Measurements from ENCODE around the gene SHMT2. TPM values are rescaled to one million over a fixed set of nuclear protein-coding genes. Genes with fewer than 3 reads are reported as not detected.

Gene SHMT2
- total RNA-seq, 2 donors from 2014 or later: 76.7 to 134 TPM

DNA sequence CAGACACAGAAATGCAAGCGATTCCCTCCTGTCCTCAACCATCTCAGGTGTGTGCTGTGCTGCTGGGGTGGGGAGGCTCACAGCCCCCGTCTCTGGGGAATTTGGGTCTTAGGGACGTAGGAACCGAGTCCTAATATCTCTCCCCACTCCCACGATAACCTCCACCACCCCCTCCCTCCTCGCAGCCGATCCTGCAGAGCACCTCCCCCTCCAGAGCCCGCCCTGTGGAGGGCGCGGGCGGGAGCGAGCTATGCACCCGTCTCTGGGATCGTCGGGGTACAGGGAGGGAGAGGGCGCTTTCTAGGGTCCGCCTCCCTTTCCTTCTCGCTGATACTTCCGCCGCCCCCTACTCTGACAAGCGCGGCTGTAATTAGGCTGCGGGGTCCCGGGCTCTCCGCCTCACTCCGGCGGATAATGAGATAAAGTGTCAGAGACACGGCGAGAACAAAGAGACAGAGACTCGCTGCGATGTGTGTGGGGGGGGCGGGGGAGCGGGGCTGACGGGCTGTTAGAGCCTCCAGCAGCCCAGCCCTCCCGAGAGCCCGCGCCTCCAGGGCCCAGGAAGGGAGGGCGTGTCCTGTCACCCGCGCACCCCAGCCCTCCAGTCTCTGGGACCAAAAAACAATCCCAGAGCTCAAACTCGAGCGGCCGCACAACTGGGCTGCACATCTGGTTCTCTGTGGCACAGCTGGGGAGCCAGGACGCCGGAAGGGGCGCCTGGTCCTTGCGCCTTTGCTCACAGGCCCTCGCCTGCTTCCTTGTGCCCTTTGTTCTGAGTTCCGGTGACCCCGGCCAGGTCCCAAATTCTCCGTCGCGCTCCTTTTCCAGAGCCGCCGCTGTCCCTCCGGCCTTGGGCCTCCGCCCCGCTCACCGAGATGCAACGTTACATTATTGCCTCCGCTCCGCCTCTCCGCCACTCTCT lies 8.7 kb downstream of the SHMT2 start:
- H3K4me3 Mint-ChIP-seq: peak overlapping the region; percentile 57
- H3K9me3 Mint-ChIP-seq: no peaks in the 10 kb centered on the region
- H3K9ac ChIP-seq (ENCODE audit: extremely low read depth, low read length, poor library complexity, severe bottlenecking): no peak overlapping the region
- peak overlapping the region; percentile 79 for H3K4me3 ChIP-seq (ENCODE audit: low read length)
- H3K36me3 Mint-ChIP-seq (ENCODE audit: low read depth): peaks cover 16% of the 10 kb centered on the region
- WGBS, 2 experiments (ENCODE audit: insufficient coverage in 1 of 2, insufficient read length in 1 of 2): 3 to 5% methylated on average over 24 to 60 of the region's 63 CpGs
- no peaks in the 10 kb centered on the region for H3K9me3 ChIP-seq (ENCODE audit: control insufficient read depth, low read length)
- peaks cover 16% of the 10 kb centered on the region for H3K36me3 ChIP-seq (ENCODE audit: control insufficient read depth, insufficient read depth, low read length)
- H3K4me1 ChIP-seq (ENCODE audit: control insufficient read depth, insufficient read depth, low read length): peaks cover 6% of the 10 kb centered on the region
- peaks cover 25% of the 10 kb centered on the region for H3K4me1 Mint-ChIP-seq
- H3K27me3 ChIP-seq (ENCODE audit: control insufficient read depth, insufficient read depth, low read length, poor library complexity, severe bottlenecking): peaks cover 90% of the 10 kb centered on the region
- no peak overlapping the region for H3K27ac Mint-ChIP-seq
- TF ChIP-seq CTCF (conservative IDR thresholded peaks at IDR 0.05): no peak
- no peak overlapping the region for H3K27ac ChIP-seq (ENCODE audit: low read depth, low read length)
- peaks cover 86% of the 10 kb centered on the region for H3K27me3 Mint-ChIP-seq (ENCODE audit: insufficient read depth)
- DNase-seq: peak; percentile 88

DNA sequence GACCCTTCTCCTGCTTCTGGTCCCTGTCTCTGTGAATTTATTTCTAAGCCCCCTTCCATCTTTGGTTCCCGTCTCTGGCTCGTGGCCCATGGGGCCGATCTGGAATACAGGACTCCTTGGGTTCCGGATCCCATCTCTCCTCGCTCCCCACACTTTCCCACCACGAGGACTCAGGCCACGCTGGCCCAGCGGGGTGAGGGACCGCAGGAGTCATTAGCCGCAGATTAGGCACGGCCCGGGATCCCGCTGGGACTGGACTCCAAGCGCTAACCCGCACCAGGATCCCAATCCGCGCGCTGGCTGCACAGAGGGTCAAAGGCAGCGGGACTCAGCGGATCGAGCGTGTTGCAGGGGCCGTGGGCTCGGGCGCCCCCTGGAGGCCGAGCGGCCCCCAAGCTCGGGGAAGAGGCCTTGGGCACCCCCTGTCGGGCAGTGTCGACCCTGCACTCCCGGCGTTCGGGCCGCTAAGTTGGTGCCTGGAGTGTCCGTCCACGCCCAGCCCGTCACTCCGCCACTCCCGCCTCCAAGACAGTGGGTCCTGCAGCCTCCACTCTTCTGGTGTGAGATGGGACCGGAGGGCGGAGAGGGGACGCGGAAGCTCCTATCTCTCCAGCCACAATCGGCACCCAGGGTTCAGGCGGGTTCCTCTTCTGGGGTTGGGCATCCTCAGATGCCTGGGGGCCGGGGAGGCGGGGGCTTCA lies 9.5 kb downstream of the SHMT2 start:
- H3K4me3 ChIP-seq (ENCODE audit: low read length): peak overlapping the region; percentile 79
- peak overlapping the region; percentile 57 for H3K4me3 Mint-ChIP-seq
- peaks cover 8% of the 10 kb centered on the region for H3K36me3 ChIP-seq (ENCODE audit: control insufficient read depth, insufficient read depth, low read length)
- H3K9ac ChIP-seq (ENCODE audit: extremely low read depth, low read length, poor library complexity, severe bottlenecking): no peak overlapping the region
- peaks cover 93% of the 10 kb centered on the region for H3K27me3 ChIP-seq (ENCODE audit: control insufficient read depth, insufficient read depth, low read length, poor library complexity, severe bottlenecking)
- no peaks in the 10 kb centered on the region for H3K9me3 ChIP-seq (ENCODE audit: control insufficient read depth, low read length)
- peaks cover 30% of the 10 kb centered on the region for H3K4me1 Mint-ChIP-seq
- H3K27ac ChIP-seq (ENCODE audit: low read depth, low read length): peak overlapping the region; percentile 92
- DNase-seq: peak; percentile 98
- peaks cover 8% of the 10 kb centered on the region for H3K36me3 Mint-ChIP-seq (ENCODE audit: low read depth)
- H3K4me1 ChIP-seq (ENCODE audit: control insufficient read depth, insufficient read depth, low read length): peaks cover 6% of the 10 kb centered on the region
- H3K27me3 Mint-ChIP-seq (ENCODE audit: insufficient read depth): peaks cover 90% of the 10 kb centered on the region
- WGBS, 2 experiments (ENCODE audit: insufficient coverage in 1 of 2, insufficient read length in 1 of 2): 0 to 3% methylated on average over 10 to 47 of the region's 47 CpGs
- peak; percentile 100 for TF ChIP-seq CTCF (conservative IDR thresholded peaks at IDR 0.05)
- H3K27ac Mint-ChIP-seq: no peak overlapping the region
- H3K9me3 Mint-ChIP-seq: no peaks in the 10 kb centered on the region

DNA sequence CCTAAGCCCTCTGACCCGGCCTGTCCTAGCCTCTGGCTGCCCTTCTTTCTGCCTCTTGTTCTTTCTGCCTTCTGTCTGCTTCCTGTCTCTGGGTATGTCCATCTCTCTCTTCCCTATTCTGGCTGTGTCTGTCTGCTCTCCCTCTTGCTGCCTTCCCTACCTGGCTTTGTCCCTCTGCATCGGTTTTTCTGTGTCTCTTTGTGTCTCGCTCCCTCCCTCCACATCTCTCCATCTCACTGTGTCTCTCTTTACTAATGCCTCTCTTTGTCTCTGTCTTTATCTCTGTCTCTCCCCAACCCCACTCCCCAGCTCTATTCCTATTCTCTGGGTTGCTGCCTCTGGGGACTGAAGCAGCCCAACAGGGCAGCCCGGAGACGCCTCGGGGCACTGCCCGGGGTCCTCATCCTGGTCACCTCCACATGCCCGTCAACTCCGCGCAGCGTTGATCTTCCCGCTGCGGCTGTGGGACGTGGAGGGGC lies 10.1 kb downstream of the SHMT2 start:
- Mint-ChIP-seq H3K9me3 (no peaks in the 10 kb centered on the region), H3K4me1 (peaks cover 32% of the 10 kb centered on the region), H3K36me3 (ENCODE audit: low read depth) (peaks cover 1% of the 10 kb centered on the region), H3K4me3 (peak overlapping the region; percentile 40), H3K27ac (no peak overlapping the region), H3K27me3 (ENCODE audit: insufficient read depth) (peaks cover 93% of the 10 kb centered on the region)
- 3 to 5% methylated on average over 9 to 14 of the region's 14 CpGs for WGBS, 2 experiments (ENCODE audit: insufficient coverage in 1 of 2, insufficient read length in 1 of 2)
- no peaks in the 10 kb centered on the region for H3K9me3 ChIP-seq (ENCODE audit: control insufficient read depth, low read length)
- H3K4me3 ChIP-seq (ENCODE audit: low read length): peak overlapping the region; percentile 67
- H3K4me1 ChIP-seq (ENCODE audit: control insufficient read depth, insufficient read depth, low read length): peaks cover 6% of the 10 kb centered on the region
- H3K27me3 ChIP-seq (ENCODE audit: control insufficient read depth, insufficient read depth, low read length, poor library complexity, severe bottlenecking): peaks cover 94% of the 10 kb centered on the region
- H3K27ac ChIP-seq (ENCODE audit: low read depth, low read length): peak overlapping the region; percentile 92
- peak; percentile 72 for DNase-seq
- no peak for TF ChIP-seq CTCF (conservative IDR thresholded peaks at IDR 0.05)
- H3K9ac ChIP-seq (ENCODE audit: extremely low read depth, low read length, poor library complexity, severe bottlenecking): no peak overlapping the region
- H3K36me3 ChIP-seq (ENCODE audit: control insufficient read depth, insufficient read depth, low read length): peaks cover 2% of the 10 kb centered on the region

Data from endodermal cell (in vitro differentiated cells).